T-helper 9 cell (primary cell): ENCODE results near the gene PTEN.
"Not testable (repeated sequence)": the region's sequence is repeated elsewhere in the genome, so short reads cannot be mapped to it uniquely, and the experiment has no call there.

Experiments used
- DNase-seq: peaks from one replicate; pipeline ENCODE4 v3.0.0-alpha.2; 2020
- total RNA-seq, 2 donors: gene quantifications; one replicate each; lab custom pipeline; 2026; lab: John Stamatoyannopoulos, UW

Gene PTEN
- total RNA-seq = 146 to 182 reads per million in 2 donors

DNA sequence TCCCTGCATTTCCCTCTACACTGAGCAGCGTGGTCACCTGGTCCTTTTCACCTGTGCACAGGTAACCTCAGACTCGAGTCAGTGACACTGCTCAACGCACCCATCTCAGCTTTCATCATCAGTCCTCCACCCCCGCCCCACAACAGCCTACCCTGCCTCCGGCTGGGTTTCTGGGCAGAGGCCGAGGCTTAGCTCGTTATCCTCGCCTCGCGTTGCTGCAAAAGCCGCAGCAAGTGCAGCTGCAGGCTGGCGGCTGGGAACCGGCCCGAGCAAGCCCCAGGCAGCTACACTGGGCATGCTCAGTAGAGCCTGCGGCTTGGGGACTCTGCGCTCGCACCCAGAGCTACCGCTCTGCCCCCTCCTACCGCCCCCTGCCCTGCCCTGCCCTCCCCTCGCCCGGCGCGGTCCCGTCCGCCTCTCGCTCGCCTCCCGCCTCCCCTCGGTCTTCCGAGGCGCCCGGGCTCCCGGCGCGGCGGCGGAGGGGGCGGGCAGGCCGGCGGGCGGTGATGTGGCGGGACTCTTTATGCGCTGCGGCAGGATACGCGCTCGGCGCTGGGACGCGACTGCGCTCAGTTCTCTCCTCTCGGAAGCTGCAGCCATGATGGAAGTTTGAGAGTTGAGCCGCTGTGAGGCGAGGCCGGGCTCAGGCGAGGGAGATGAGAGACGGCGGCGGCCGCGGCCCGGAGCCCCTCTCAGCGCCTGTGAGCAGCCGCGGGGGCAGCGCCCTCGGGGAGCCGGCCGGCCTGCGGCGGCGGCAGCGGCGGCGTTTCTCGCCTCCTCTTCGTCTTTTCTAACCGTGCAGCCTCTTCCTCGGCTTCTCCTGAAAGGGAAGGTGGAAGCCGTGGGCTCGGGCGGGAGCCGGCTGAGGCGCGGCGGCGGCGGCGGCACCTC lies at the start of gene PTEN, which contains the start of gene KLLN:
TSS of gene PTEN (plus strand) at position 573 of the 891 bp plus-strand sequence. CDS start 845 bp downstream, outside the sequence.
TSS of gene KLLN (minus strand) at position 481 of the 891 bp plus-strand sequence. CDS start 1,046 bp downstream, outside the sequence.
- peak; percentile 72 for DNase-seq

DNA sequence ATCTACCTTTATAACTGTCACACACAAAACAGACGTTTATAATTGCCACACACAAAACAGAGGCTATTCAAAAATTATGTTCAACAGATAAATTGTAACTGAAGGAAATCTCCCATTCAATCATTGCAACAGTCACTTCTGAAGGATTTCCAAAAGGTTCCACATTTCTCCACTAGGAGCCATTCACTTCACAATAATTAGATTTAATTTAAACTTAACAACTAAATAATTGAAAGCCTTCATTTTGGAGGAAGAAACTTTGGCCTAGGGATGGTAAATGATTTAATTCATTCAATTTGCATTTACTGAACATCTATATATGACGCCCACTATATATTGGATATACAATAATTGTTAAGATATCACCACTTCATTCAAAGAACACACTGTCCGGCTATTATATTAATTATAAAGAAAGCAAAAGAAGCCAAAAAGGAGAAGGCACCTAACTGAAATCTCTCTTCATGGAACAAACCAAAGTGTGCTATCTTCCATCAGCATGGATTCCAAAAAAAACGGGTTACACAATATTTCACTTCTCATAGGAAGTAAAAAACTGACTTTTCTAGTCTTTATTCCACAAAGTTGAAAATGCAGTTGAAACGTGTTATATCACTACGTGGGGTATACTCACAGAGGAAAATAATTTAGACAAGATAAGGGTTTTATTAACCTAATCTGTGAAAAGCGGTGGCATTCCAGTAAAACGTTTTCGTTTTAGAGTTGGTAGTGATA lies 47.1 kb upstream of the PTEN start:
- DNase-seq = no peak

DNA sequence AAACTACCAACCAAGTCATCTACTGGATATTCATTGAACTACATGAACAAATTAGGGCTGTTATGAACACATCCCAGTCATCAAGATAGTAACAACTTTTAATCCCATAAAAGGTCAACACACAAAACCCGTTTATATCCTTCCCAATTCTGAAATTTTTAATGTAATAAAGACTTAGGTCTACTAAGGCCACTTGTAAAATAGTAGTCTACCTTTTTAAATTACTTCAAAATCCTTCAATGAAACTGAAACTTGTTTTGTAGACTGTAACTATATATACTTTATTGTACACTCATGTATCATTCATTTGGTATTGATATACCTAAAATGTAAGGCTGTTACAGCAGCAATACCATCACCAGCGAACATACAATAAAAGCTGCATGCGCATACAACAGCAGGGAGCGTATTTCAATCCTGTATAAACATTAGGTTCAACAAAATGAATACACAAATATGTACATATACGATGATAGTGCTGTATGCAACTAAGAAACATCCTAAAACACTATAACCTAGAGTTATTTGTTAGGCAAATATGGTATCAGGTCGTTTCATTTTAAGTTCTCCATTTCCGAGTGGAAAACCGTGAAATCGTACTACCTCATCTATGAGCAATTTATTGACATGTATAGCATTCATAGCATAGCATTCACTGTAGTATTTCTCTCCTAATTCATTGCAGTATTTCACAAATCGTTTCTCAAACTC lies 46.4 kb upstream of the PTEN start:
- no peak for DNase-seq

DNA sequence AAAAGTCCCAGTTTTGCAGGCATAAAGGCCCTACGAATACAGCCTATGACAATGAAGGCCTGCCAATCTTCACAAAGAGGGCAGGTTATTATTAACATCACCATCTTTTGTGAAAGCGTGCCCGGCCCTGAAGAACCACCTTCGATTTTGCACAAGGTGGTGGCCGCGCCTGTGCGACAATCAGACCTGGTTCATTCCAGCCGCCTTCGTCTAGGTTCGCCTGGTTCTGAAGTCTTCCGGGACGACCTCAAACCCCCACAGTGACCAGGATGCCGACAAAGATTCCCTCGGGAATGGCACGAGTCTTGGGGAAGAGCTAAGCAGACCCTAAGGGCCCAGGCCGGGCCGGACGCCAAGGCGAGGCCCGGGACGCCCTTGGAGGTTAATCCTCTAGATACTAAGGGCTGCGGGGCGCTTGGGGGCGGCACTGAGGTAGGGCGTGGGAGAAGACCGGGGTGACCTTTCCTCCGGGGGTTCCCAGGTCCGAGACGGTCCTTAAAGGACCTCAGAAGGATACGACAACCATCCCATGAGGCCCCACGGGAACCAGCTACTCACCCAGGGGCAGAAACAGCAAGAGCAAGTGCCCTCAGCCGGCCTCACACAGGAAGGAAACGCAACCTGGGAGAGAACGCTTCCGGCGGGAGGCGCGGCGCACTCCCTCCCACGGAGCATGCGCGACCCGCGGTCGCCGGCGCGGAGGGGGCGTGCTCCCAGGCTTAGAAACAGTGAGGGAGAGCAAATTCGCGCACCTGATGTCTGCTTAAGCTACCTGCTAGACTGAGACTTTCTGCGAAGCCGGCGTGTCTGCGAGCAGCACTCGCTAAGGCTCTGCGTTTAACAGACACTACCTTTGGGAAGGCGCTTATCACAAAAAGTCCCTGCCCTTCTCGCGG lies 45.6 kb upstream of the PTEN start, which contains the start of gene ATAD1:
TSS of gene ATAD1 (minus strand) at position 618 of the 896 bp plus-strand sequence. CDS start 3,627 bp downstream, outside the sequence.
- DNase-seq = peak; percentile 78

DNA sequence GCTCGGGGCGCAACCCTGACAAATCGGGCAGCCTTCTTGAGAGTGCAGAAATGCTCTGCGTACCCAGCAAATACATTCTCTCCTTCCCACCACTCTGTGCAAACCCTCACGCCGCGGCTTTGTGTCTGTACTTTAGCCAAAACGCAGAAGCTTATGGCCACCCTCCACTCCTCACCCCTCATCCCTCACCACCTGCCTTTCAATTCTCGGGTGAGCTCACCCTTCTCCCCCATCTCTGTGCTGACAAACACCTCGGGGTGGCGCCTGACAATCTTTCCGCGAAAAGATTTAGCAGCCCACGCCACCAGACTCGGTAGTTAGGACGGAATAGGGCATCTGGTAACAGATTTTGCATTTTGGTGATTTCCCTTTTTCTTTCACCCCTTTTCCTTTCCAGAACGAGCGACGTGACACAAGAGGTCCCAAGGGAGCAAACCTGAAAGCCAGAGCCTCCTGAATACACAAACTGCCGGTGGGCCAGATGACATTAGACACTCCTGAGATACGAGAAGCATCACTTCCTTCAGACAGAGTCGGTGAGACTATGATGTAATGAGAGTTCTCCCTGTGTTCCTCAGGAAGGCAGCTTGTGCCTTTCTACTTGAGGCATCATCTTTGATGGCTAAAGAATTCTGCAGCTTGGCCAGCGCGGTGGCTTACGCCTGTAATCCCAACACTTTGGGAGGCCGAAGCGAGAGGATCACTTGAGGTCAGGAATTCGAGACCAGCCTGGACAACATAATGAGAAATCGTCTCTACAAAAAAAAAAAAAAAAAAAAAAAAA lies 44.7 kb upstream of the PTEN start:
- DNase-seq = peak; percentile 52

DNA sequence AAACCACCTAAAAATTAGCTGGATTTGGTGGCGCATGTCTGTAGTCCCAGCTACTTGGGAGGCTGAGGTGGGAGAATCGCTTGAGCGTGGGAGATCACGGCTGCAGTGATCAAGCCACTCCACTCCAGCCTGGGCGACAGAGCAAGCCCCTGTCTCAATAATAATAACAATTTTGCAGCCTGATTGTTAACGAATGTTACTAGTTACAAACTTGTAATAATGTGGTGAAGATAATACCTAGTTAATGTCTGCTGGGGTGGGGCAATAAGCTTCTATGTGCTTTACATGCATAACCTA lies 44.2 kb upstream of the PTEN start:
- DNase-seq = no peak

DNA sequence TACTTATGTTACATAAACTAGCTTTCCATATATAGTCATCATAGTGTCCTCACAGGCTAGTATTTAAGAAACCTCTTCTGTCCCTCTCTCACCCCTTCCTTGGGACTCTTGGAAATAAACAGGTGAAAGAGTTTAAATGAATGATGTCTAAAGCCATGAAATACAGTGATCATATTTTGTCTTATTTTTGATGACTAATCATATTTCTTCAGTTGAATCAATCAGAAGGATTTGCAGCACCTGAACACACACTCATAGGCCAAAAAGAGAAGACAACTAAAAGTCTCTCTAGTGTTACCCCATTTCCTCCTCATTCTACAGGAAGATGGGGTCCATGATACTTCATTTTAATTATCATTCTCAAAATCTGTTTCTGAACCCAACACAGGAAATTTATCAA lies 36.8 kb upstream of the PTEN start:
- no peak for DNase-seq

DNA sequence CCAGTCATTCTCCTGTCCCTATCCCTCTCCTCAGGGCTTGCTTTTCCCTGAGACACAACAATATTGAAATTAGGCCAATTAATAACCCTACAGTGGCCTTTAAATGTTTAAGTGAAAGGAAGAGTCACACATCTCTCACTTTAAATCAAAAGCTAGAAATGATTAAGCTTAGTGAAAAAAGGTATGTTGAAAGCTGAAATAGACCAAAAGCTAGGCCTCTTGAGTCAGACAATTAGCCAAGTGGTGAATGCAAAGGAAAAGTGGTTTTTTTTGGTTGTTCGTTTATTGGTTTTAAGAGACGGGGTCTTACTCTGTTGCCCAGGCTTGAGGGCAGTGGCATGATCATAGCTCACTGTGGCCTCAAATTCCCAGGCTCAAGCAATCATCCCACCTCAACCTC lies 35.7 kb upstream of the PTEN start:
- DNase-seq = no peak

DNA sequence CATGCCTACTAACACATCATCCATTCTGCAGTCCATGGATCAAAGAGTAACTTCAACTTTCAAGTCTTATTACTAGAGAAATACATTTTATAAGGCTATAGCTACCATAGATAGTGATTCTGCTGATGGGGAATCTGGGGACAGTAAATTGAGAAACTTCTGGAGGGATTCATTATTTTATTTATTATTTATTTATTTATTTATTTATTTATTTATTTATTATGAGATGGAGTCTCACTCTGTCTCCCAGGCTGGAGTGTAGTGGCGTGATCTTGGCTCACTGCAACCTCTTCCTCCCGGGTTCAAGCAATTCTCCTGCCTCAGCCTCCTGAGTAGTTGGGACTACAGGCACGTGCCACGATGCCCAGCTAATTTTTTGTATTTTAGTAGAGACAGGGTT lies 34.4 kb upstream of the PTEN start:
- not testable (repeated sequence) for DNase-seq

DNA sequence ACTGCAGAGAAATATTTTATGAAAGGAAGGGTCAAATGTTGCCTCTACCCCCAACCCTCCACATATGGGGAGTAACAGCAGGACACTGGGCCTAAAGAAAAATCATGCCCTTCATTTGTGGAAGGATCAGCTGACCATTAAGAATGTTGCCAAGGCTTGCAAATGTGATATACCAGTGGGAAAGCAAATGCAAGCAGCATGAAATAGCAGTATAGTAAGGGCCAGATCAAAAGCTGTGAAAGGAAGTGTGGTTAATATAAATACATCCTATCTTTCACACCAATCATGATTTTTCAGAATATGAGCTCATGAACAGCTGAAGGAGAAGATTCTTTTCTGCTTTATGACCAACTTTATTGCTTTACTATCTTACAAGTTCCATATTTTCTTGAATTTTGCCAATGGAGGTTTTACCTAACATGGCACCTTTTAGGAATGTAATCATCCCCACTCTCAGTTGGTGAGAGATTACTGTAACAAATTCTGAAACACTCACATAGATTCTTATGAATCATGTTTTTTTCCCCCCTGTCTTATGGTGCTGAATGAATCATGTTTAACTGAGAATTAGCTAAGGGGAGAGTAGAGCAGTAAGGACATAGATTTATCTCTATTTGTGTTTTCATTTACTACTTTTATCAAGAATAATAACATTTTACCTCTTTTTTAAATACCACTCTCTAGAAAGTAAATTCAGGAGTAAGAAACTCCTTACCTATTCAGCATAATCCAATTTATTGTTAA lies 33.3 kb upstream of the PTEN start:
- no peak for DNase-seq

DNA sequence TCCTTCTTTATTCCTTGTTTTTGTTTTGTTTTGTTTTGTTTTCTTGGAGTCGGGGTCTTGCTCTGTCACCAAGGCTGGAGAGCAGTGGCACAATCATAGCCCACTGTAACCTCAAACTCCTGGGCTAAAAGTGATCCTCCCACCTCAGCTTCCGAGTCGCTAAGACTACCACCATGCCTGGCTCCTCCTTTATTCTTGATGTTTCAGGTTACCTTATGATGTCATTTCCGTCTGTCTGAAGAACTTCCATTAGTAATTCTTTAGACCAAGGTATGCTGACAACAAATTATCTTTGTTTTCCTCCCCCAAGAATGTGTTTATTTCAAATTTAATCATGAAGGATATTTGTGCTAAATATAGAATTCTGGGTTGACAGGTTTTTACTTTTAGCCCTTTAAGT lies 27.3 kb upstream of the PTEN start:
- no peak for DNase-seq

DNA sequence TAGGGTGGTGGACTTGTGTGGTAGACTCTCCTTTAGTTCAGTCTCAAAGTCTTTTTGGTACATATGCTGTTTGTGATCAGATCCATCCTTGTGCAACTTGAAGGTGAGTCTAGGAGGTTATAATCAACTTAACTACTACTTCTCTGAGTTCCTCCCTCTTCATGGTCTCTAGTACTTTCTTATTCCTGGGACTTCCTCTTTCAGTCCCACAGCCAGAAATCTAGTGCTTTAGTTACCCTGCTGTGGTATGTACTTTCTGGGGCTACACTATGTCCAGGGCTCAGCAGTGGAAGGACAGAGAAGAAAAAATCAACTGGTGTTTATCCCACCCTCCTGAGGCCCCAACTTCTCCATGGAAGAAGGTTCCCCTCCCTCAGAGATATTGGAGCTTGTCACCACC lies 26.0 kb upstream of the PTEN start:
- DNase-seq = no peak

DNA sequence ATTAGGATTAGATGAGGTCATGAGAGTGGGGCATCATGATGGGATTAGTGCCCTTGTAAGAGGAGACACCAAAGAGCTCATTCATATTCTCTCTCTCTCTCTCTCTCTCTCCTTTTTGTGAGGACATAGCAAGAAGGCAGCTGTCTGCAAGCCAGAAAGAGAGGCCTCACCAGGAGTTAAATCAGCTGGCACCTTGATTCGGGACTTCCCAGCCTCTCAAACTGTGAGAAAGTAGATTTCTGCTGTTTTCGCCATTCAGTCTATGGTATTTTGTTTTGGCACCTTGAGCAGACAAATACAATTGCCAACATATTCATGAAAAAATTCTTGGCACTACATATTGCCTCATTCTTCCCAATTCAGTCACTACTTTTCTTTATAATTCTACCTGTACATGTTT lies 24.8 kb upstream of the PTEN start:
- DNase-seq = no peak

DNA sequence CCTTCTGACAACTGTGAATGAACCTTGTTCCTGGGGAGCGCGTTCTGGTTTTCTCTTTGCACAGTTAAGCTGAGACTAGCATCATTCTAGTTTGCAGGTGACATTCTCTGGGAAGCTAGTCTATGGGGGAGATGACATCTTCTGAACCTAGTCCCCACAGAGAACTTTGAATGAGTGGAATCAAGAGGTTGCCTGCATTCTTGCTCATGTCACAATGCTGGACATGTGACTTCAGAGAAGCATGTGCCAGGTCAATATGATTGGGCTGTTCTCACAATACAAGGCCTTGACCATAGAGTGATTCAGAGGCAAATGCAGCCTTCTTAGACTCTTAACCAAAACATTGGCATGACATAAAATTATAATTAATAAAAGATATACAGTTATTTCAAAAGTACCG lies 22.2 kb upstream of the PTEN start:
- no peak for DNase-seq

DNA sequence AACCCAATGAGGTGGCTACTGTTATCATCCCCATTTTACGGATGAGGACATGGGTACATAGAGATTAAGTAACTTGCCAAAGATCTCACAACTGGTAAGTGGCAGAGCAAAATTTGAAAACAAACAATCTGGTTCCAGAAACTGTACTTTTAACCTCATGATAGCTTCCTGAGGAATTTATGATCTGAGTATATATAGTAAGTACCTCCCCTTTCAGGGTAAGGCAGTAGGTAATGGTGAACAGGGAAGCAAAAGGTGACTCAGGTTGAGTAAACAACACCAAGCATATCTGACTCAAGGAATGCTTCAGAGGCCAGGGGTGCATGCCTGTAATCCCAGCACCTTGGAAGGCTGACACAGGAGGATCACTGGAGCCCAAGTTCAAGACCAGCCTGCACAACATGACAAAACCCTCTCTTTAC lies 21.2 kb upstream of the PTEN start:
- DNase-seq = no peak

DNA sequence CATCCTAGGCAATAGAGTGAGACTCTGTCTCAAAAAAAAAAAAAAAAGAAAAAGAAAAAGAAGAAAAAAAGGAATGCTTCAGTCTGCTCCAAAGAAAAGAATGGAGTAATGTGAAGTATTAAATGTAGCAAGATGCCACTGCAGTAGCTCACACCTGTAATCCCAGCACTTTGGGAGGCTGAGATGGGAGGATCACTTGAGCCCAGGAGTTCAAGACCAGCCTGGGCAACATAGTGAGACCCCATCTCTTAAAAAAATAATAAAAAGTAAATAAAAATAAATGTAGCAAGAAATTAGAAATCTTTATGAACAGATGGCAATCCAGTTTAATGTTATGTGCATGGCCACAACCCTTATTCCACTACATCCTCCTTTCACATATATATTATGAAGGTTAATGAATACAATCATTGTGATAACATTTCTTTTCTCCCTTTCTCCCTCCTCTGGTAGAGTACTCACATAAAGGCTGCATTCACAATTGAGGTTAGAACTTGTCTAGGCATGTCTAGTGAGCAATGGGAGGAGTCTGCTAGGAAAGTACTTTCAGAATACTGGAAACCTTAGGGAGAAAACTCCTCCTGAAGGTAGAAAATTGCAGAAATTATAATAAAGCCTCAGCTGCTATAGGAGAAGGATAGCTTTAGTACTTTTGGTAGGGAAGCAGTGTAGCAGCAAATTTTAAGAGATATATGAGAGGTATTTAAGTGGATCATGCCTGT lies 20.5 kb upstream of the PTEN start:
- no peak for DNase-seq

DNA sequence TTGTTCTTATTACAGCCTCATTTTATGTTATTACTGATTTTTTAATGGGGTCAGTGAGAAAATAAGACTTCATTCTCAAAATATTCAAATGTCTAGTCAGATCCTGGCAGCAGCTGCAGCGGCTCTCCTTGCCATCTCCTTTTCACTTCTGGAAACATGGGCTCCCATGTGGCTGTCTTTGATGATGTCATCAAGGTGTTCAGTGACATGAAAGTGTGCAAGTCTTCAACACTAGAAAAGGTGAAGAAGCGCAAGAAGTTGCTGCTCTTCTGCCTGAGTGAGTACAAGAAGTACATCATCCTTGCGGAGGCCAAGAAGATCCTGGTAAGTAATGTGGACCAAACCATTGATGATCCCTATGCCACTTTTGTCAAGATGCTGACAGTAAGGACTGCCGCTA lies 19.7 kb upstream of the PTEN start:
- no peak for DNase-seq

DNA sequence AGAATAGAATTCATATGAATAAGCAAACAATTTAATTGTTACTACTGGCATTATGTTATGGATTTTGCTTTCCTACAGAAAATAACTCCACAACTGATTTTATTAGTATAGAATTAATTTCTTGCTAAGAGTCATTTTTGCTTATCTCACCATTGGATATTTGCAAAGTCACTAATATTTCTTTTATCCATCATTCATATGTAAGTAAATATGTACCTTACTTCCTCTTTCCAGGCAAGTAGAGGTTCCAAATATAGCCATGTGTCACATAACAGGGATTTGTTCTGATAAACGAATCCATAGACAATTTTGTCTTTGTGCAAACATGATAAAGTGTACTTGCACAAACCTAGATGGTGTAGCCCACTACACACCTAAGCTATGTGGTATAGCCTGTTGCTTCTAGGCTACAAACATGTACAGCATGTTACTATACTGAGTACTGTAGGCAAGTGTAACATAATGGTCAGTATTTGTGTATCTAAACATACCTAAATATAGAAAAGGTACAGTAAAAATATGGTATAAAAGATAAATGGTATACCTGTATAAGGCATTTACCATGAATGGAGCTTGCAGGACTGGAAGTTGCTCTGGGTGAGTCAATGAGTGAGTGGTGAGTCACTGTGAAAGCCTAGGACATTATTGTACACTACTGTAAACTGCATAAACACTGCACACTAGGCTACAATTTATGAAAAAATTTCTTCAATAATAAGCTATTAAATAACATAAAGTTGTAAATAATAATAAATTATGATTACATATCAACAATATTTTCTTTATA lies 18.4 kb upstream of the PTEN start:
- no peak for DNase-seq

DNA sequence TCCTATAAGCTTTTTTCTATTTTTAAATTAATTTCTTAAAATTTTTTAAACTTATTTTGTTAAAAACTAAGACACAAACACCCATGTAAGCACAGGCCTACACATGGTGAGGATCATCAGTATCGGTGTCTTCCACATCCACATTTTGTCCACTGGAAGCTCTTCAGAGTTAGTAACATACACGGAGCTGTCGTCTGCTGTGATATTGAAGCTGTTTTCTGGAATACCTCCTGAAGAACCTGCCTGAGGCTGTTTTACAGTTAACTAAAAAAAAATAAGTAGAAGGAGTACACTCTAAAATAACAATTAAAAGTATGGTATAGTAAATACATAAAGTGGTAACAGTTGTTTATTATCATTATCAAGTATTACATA lies 17.8 kb upstream of the PTEN start:
- no peak for DNase-seq
